ENCODE data around the gene TMEM107.

TMEM107 gene

GRCh38 chr17:8162997-8163977 lies 12.9 kb downstream of the TMEM107 start:
- DNase-seq = peak in 16 of 56 donors; percentile 20 to 69 (median 54)

- DNase-seq = peak in 45 of 56 donors; percentile 30 to 89 (median 66)
These were observed 13.8 kb downstream of the TMEM107 start, which contains the start of gene VAMP2 for GRCh38 chr17:8162233-8162996. Gene VAMP2, minus strand, starts transcription at chr17:8162948. Its CDS starts 69 bp downstream, at chr17:8162879.

GRCh38 chr17:8161289-8162232 lies 14.6 kb downstream of the TMEM107 start:
- DNase-seq = no peak

GRCh38 chr17:8160741-8161221 lies 15.4 kb downstream of the TMEM107 start:
- peak in 1 of 56 donors; percentile 22 for DNase-seq

GRCh38 chr17:8160224-8160577 lies 16.0 kb downstream of the TMEM107 start:
- no peak for DNase-seq

GRCh38 chr17:8159459-8160223 lies 16.5 kb downstream of the TMEM107 start:
- no peak for DNase-seq

- no peak for DNase-seq
These were observed 17.2 kb downstream of the TMEM107 start for GRCh38 chr17:8159032-8159400.

GRCh38 chr17:8158267-8159031 lies 17.7 kb downstream of the TMEM107 start:
- peak in 55 of 56 donors; percentile 10 to 93 (median 73) for DNase-seq

GRCh38 chr17:8156246-8156992 lies 19.8 kb downstream of the TMEM107 start:
- peak; percentile 75 to 100 (median 99) for DNase-seq

GRCh38 chr17:8155996-8156245 lies 20.3 kb downstream of the TMEM107 start:
- no peak for DNase-seq

- peak in 2 of 56 donors; percentile 21 to 34 for DNase-seq
These were observed 20.8 kb downstream of the TMEM107 start for GRCh38 chr17:8155231-8155995.

- no peak for DNase-seq
These were observed 21.5 kb downstream of the TMEM107 start for GRCh38 chr17:8154608-8155155.

GRCh38 chr17:8153957-8154607 lies 22.1 kb downstream of the TMEM107 start:
- DNase-seq = peak; percentile 70 to 99 (median 95)

GRCh38 chr17:8153525-8153956 lies 22.6 kb downstream of the TMEM107 start:
- DNase-seq = peak in 50 of 56 donors; percentile 8 to 86 (median 60)

GRCh38 chr17:8153031-8153451 lies 23.1 kb downstream of the TMEM107 start:
- DNase-seq = no peak

- peak; percentile 54 to 97 (median 91) for DNase-seq
These were observed 23.9 kb downstream of the TMEM107 start, which contains the start of gene PER1 for GRCh38 chr17:8152112-8152775. Gene PER1, minus strand, starts transcription at chr17:8152404. Its CDS starts 1,698 bp downstream, at chr17:8150706.

All from amygdala (tissue), 56 donors.